SK-N-SH (cell line): ENCODE results near the gene LPP. TPM values are rescaled to one million over a fixed set of nuclear protein-coding genes. Genes with fewer than 3 reads are reported as not detected.

Experiments
- CTCF ChIA-PET: fragments of 300-600, 350-600 bp; formaldehyde crosslinking; extraction: SDS; loops from one replicate; lab custom pipeline; 2021; lab: Yijun Ruan, JAX
- POLR2A ChIA-PET: fragments of 350-600 bp; sonication (Branson Sonifier 250); formaldehyde crosslinking; extraction: SDS; loops from one replicate; lab custom pipeline; 2020; ENCODE audit warnings: antibody characterized with exemption, inconsistent platforms; lab: Yijun Ruan, JAX
- DNase-seq: peaks from one replicate; pipeline ENCODE4 v3.0.0; 2012
- H2AFZ ChIP-seq: fragments of 200-600 bp; sonication (generic); 2 replicates; pipeline ENCODE4 v1.8.1; 2016; ENCODE audit warnings: antibody characterized with exemption, mild to moderate bottlenecking, low read depth
- H3F3A ChIP-seq: fragments of 200-600 bp; sonication (generic); replicated peaks from 2 replicates; pipeline ENCODE3; 2016; ENCODE audit warnings: antibody characterized with exemption, mild to moderate bottlenecking; ENCODE audit not compliant: insufficient read depth
- H3K27ac ChIP-seq, 2 experiments: fragments of 200-500 bp in 1 of 2; fragments of 200-600 bp in 1 of 2; sonication (Bioruptor generic) in 1 of 2; sonication (generic), shearing (Covaris generic) in 1 of 2; 2 replicates each; pipeline versions ENCODE4 v1.5.1 to v1.6.1; 2014 to 2016; ENCODE audit warnings: low read depth in 2 of 2, inconsistent platforms in 1 of 2, low read length in 1 of 2, mild to moderate bottlenecking in 1 of 2, mixed read lengths in 1 of 2
- H3K27me3 ChIP-seq: fragments of 200-600 bp; sonication (generic), shearing (Covaris generic); 2 replicates; pipeline ENCODE4 v1.6.1; 2016; ENCODE audit warnings: mixed run types; ENCODE audit not compliant: insufficient read depth
- H3K36me3 ChIP-seq, 2 experiments: fragments of 200-500 bp in 1 of 2; fragments of 200-600 bp in 1 of 2; sonication (Bioruptor generic) in 1 of 2; sonication (generic) in 1 of 2; replicated peaks in 1 of 2; 2 replicates each; pipeline versions ENCODE3 to v1.5.1; 2014 to 2016; ENCODE audit warnings: low read length in 1 of 2, mild to moderate bottlenecking in 1 of 2; ENCODE audit not compliant: insufficient read depth in 2 of 2, control insufficient read depth in 1 of 2
- H3K4me1 ChIP-seq, 2 experiments: fragments of 200-500 bp in 1 of 2; fragments of 200-600 bp in 1 of 2; sonication (Bioruptor generic) in 1 of 2; sonication (generic), shearing (Covaris generic) in 1 of 2; 2 replicates each; pipeline versions ENCODE4 v1.5.1 to v1.6.1; 2014 to 2016; ENCODE audit warnings: low read depth in 1 of 2, low read length in 1 of 2, mixed run types in 1 of 2; ENCODE audit not compliant: insufficient read depth in 2 of 2, control insufficient read depth in 1 of 2
- H3K4me2 ChIP-seq: fragments of 200-600 bp; sonication (generic), shearing (Covaris generic); 2 replicates; pipeline ENCODE4 v1.6.1; 2017; ENCODE audit warnings: mixed run types
- H3K4me3 ChIP-seq, 2 experiments: fragments of 200-500 bp in 1 of 2; fragments of 200-600 bp in 1 of 2; sonication (Bioruptor generic) in 1 of 2; sonication (generic), shearing (Covaris generic) in 1 of 2; 2 replicates each; pipeline versions ENCODE4 v1.5.1 to v1.8.1; 2014 to 2016; ENCODE audit warnings: low read depth in 2 of 2, inconsistent platforms in 1 of 2, low read length in 1 of 2, mild to moderate bottlenecking in 1 of 2, mixed read lengths in 1 of 2, moderate library complexity in 1 of 2
- H3K79me2 ChIP-seq: fragments of 200-600 bp; sonication (generic); 2 replicates; pipeline ENCODE4 v1.8.1; 2017; ENCODE audit warnings: mild to moderate bottlenecking; ENCODE audit not compliant: insufficient read depth
- H3K9ac ChIP-seq: fragments of 200-600 bp; sonication (generic); 2 replicates; pipeline ENCODE4 v1.6.1; 2017; ENCODE audit warnings: mixed run types
- H3K9me2 ChIP-seq: fragments of 200-600 bp; sonication (generic); 2 replicates; pipeline ENCODE4 v1.6.1; 2017; ENCODE audit warnings: mixed run types
- H3K9me3 ChIP-seq: fragments of 200-600 bp; sonication (generic); 2 replicates; pipeline ENCODE4 v1.6.1; 2017; ENCODE audit warnings: mixed run types, mild to moderate bottlenecking, moderate library complexity
- H4K20me1 ChIP-seq: fragments of 200-600 bp; sonication (generic); 2 replicates; pipeline ENCODE4 v1.6.1; 2017; ENCODE audit warnings: mild to moderate bottlenecking, mixed run types; ENCODE audit not compliant: insufficient read depth
- CHD2 ChIP-seq: fragments of 150-350 bp; IDR thresholded peaks from 2 replicates; pipeline ENCODE4 v1.6.1; 2018; ENCODE audit warnings: low read length; ENCODE audit not compliant: partially characterized antibody
- GABPA ChIP-seq: IDR thresholded peaks from 2 replicates; pipeline ENCODE4 v1.4.0; 2012; ENCODE audit warnings: low read depth, mild to moderate bottlenecking
- JUND ChIP-seq: IDR thresholded peaks from 2 replicates; pipeline ENCODE4 v1.4.0; 2012
- NRF1 ChIP-seq: IDR thresholded peaks from 2 replicates; pipeline ENCODE4 v1.6.1; 2012; ENCODE audit warnings: low read depth, mild to moderate bottlenecking, low read length
- RAD21 ChIP-seq: IDR thresholded peaks from 2 replicates; pipeline ENCODE4 v1.6.1; 2012; ENCODE audit warnings: mild to moderate bottlenecking, low read length
- RCOR1 ChIP-seq: fragments of 150-350 bp; IDR thresholded peaks from 2 replicates; pipeline ENCODE4 v1.6.1; 2017; ENCODE audit warnings: antibody characterized with exemption, low read length
- RXRA ChIP-seq: IDR thresholded peaks from 2 replicates; pipeline ENCODE4 v1.4.0; 2012; ENCODE audit warnings: low read depth, mild to moderate bottlenecking, borderline replicate concordance
- SIN3A ChIP-seq: IDR thresholded peaks from 2 replicates; pipeline ENCODE4 v1.6.1; 2012; ENCODE audit warnings: low read depth, mild to moderate bottlenecking, low read length, moderate library complexity, borderline replicate concordance
- TEAD4 ChIP-seq: IDR thresholded peaks from 2 replicates; pipeline ENCODE4 v1.4.0; 2012; ENCODE audit warnings: mild to moderate bottlenecking, borderline replicate concordance; ENCODE audit not compliant: insufficient read depth
- YY1 ChIP-seq: IDR thresholded peaks from 2 replicates; pipeline ENCODE4 v1.4.0; 2012; ENCODE audit warnings: low read depth, mild to moderate bottlenecking
- WGBS: methylation state at CpG from one replicate; pipeline ENCODE4 v1.1.6; 2017; ENCODE audit warnings: low lambda C conversion rate; 5-methylcytosine and 5-hydroxymethylcytosine counted together
- polyA plus RNA-seq, 3 experiments: library from polyadenylated mRNA; depleted of rRNA; stranded (reverse); fragments of >200 nt; gene quantifications; 2 replicates each; pipeline ENCODE4 v1.2.3, GENCODE V29; 2012
- TF ChIP-seq, protein P1 (sequence below): fragments of 150-350 bp; IDR thresholded peaks from 2 replicates; pipeline ENCODE4 v1.6.1; 2017; ENCODE audit warnings: antibody characterized with exemption, low read length, low read depth, borderline replicate concordance
- TF ChIP-seq, protein P2 (sequence below): IDR thresholded peaks from 2 replicates; pipeline ENCODE4; 2012

Gene LPP
- polyA plus RNA-seq, 1 of the 3 experiments (the other 2 are of a cell fraction) = 6.6 TPM

DNA sequence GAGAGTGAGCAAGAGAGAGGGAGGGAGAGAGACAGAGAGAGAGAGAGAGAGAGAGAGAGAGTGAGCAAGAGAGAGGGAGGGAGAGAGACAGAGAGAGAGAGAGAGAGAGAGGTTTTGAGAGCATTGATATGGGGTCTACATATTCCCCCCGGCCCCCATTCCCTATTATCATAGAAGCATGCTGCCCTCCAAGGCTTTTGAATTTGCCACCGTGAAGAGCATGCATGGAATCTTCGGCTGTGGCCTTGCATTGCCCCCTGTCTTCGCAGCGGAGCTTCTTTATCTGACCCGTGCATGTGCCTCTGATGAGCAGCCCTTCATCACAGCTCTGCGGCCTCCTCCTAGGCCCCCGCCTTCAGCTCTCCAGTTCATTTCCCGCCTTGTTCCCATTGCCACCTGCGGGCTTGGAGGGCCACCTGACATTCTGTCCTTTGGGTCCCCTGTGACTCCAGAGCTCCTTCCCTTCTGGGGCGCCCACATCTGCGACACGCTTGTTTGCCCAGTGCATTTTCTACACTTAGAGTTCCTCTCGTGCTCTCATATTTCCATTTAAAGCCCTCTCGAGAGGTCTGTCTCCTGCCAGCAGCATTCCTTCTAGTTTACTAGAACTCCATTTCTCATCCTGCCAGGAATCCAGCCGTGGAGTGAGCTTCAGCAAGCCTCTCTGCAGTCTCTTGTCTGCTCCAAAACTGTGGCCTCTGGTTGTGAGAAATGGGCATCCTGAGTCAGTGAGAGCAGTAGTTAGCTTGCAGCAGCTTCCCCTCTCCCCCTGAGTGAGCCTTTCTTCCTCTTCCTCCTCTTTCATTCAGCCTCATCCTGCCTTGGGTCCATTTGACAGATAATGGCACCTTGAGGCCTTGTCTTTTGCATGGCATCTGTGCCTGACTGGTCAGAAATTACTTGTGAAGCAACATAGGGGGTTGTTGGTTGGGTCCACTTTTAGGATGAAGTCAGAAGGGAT lies 25.3 kb downstream of the LPP start:
- Histone ChIP-seq H3K9me3 (no peaks in the 10 kb centered on the region), H4K20me1 (peaks cover 65% of the 10 kb centered on the region), H3F3A (no peaks in the 10 kb centered on the region), H3K9ac (no peak overlapping the region), H3K9me2 (no peaks in the 10 kb centered on the region), H3K27me3 (no peaks in the 10 kb centered on the region), H3K4me2 (0 out of 2 replicates have a peak overlapping the region, but pooled peaks have one; percentile 14), H3K36me3 (peaks cover 0 to 10% of the 10 kb centered on the region in 2 experiments), H3K4me3 (no peak overlapping the region), H3K27ac (no peak overlapping the region), H3K4me1 (no peaks in the 10 kb centered on the region), H2AFZ (no peak overlapping the region), H3K79me2 (peaks cover 88% of the 10 kb centered on the region)
- CTCF ChIA-PET = no interaction called here
- POLR2A ChIA-PET = no interaction called here
- TF ChIP-seq, protein P1, sequence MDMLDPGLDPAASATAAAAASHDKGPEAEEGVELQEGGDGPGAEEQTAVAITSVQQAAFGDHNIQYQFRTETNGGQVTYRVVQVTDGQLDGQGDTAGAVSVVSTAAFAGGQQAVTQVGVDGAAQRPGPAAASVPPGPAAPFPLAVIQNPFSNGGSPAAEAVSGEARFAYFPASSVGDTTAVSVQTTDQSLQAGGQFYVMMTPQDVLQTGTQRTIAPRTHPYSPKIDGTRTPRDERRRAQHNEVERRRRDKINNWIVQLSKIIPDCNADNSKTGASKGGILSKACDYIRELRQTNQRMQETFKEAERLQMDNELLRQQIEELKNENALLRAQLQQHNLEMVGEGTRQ = no peak
- TF ChIP-seq RAD21 (no peak), TEAD4 (no peak), RXRA (no peak), NRF1 (no peak), YY1 (no peak), JUND (no peak), RCOR1 (no peak), SIN3A (no peak)
- TF ChIP-seq, protein P2, sequence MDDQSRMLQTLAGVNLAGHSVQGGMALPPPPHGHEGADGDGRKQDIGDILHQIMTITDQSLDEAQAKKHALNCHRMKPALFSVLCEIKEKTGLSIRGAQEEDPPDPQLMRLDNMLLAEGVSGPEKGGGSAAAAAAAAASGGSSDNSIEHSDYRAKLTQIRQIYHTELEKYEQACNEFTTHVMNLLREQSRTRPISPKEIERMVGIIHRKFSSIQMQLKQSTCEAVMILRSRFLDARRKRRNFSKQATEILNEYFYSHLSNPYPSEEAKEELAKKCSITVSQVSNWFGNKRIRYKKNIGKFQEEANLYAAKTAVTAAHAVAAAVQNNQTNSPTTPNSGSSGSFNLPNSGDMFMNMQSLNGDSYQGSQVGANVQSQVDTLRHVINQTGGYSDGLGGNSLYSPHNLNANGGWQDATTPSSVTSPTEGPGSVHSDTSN = no peak
- no peak for DNase-seq
- WGBS = 60% methylated on average over 16 of the region's 16 CpGs

DNA sequence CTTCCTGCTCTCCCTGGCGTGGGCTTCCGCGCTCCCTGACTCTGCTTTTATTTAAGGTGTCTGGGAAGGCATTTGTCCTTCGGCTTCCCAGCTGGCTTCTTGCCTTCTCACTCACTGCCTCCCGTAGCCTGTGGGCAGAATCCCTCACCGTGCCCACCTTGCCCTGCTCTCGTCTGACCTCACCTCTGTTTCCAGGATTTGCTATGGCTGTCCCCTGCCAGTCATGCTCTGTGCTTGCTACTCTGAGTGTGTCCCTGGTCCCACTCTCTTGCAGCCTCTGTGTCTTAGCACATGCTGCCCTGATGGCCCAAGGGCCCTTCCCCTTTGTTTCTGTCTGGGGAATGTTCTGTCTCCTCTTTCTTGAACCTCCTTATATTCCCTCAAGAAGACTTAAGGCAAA lies 26.2 kb downstream of the LPP start:
- H4K20me1 ChIP-seq = peaks cover 69% of the 10 kb centered on the region
- no peak overlapping the region for H3K9ac ChIP-seq

More for the DNA sequence above, 26.2 kb downstream of the LPP start:
- WGBS = 78% methylated on average over 7 of the region's 7 CpGs
- no peaks in the 10 kb centered on the region for H3K4me1 ChIP-seq
- DNase-seq = no peak
- no peak overlapping the region for H2AFZ ChIP-seq
- H3K27me3 ChIP-seq = no peaks in the 10 kb centered on the region
- no peaks in the 10 kb centered on the region for H3K9me2 ChIP-seq
- ChIA-PET POLR2A (no interaction called here), CTCF (interaction anchor here (1.0 kb wide), 1 partner anchor 9 kb away, joined by 3 read pairs; no protein-coding TSS in a partner anchor)
- no peak overlapping the region for H3K27ac ChIP-seq
- peaks cover 0 to 10% of the 10 kb centered on the region in 2 experiments for H3K36me3 ChIP-seq
- no peaks in the 10 kb centered on the region for H3F3A ChIP-seq
- H3K4me3 ChIP-seq = no peak overlapping the region
- no peak for TF ChIP-seq GABPA
- no peak for TF ChIP-seq TEAD4
- no peak for TF ChIP-seq RCOR1
- TF ChIP-seq CHD2 = no peak
- H3K9me3 ChIP-seq = no peaks in the 10 kb centered on the region
- H3K79me2 ChIP-seq = peaks cover 88% of the 10 kb centered on the region
- H3K4me2 ChIP-seq = no peak overlapping the region
